DND-41 (cell line): ENCODE data around the gene OTUD7B.

Source experiments
- ATAC-seq: fragments of 200-7000 bp; cut with Tn5 transposase; 3 replicates; pipeline ENCODE4 v1.9.1; 2021; ENCODE audit warnings: low read depth; ENCODE audit not compliant: insufficient read depth
- DNase-seq: peaks from one replicate; pipeline ENCODE4 v3.0.0-alpha.2; 2020
- H2AFZ ChIP-seq: 2 replicates; pipeline ENCODE4 v1.6.0; 2012; ENCODE audit warnings: low read depth, low read length
- H3K27ac ChIP-seq: 2 replicates; pipeline ENCODE4 v1.5.1; 2012; ENCODE audit warnings: low read length, inconsistent platforms
- H3K27me3 ChIP-seq: fragments of 200-600 bp; sonication (generic); 2 replicates; pipeline ENCODE4 v1.6.0; 2012; ENCODE audit warnings: low read length, mild to moderate bottlenecking, inconsistent platforms; ENCODE audit not compliant: insufficient read depth, poor library complexity
- H3K36me3 ChIP-seq: 2 replicates; pipeline ENCODE4 v1.5.1; 2012; ENCODE audit warnings: low read length, inconsistent platforms; ENCODE audit not compliant: insufficient read depth
- H3K4me1 ChIP-seq: 2 replicates; pipeline ENCODE4 v1.5.1; 2012; ENCODE audit warnings: mild to moderate bottlenecking, low read length; ENCODE audit not compliant: insufficient read depth
- H3K4me2 ChIP-seq: 2 replicates; pipeline ENCODE4 v1.6.0; 2012; ENCODE audit warnings: mild to moderate bottlenecking, moderate library complexity, low read length, inconsistent platforms; ENCODE audit not compliant: insufficient read depth
- H3K4me3 ChIP-seq, 2 experiments: fragments of 200-600 bp in 1 of 2; shearing (Covaris generic) in 1 of 2; 2 replicates each; pipeline ENCODE4 v1.5.1; 2012 to 2016; ENCODE audit warnings: inconsistent platforms in 2 of 2, low read length in 2 of 2, mild to moderate bottlenecking in 2 of 2, low read depth in 1 of 2, moderate library complexity in 1 of 2
- H3K79me2 ChIP-seq: 2 replicates; pipeline ENCODE4 v1.6.0; 2012; ENCODE audit warnings: low read length, inconsistent platforms; ENCODE audit not compliant: insufficient read depth
- H3K9ac ChIP-seq: 2 replicates; pipeline ENCODE4 v1.6.0; 2012; ENCODE audit warnings: low read depth, mild to moderate bottlenecking, inconsistent platforms, low read length, moderate library complexity
- H3K9me3 ChIP-seq: 2 replicates; pipeline ENCODE4 v1.5.1; 2012; ENCODE audit warnings: low read length, moderate library complexity, mild to moderate bottlenecking, inconsistent platforms; ENCODE audit not compliant: insufficient read depth, severe bottlenecking
- H4K20me1 ChIP-seq: 2 replicates; pipeline ENCODE4 v1.6.0; 2012; ENCODE audit warnings: low read length; ENCODE audit not compliant: insufficient read depth
- EZH2 ChIP-seq: IDR thresholded peaks from 3 replicates; pipeline ENCODE4 v1.6.1; 2012; ENCODE audit warnings: borderline replicate concordance, low read depth, mild to moderate bottlenecking, moderate library complexity, low read length, inconsistent platforms; ENCODE audit not compliant: severe bottlenecking
- TF ChIP-seq, protein P1 (sequence below): IDR thresholded peaks from 2 replicates; pipeline ENCODE4 v1.5.1; 2012; ENCODE audit warnings: borderline replicate concordance, low read length, moderate library complexity, mild to moderate bottlenecking; ENCODE audit not compliant: poor library complexity, severe bottlenecking; ENCODE audit errors: extremely low read depth

The OTUD7B gene

DNA sequence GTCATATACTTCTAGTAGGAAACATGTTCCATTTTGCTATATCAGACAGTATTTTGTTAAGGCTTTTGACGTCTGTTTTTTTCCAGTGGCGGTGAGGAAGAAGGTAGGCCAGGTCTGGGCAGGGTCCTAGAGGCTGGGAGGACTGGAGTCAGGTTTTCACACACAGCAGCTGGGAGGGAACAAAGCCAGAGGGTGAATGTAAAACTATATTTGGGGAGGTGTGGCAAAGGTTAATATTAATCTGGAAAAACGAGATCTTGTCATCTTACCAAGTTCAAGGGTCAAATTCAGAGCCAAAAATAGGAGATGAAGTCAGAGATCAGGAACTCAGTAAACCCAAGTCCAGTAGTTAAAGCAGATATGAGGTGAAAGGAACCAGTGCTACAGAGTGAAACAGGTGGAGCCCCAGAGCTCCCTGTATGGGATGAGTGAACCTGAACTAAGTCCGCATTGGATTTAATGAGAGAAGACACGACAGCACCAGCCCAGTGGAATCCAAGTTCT is 10.7 kb upstream of the OTUD7B start:
- Histone ChIP-seq H3K27me3 (no peaks in the 10 kb centered on the region), H3K4me3 (no peak overlapping the region), H3K36me3 (no peaks in the 10 kb centered on the region), H3K4me1 (no peaks in the 10 kb centered on the region), H3K9ac (no peak overlapping the region), H4K20me1 (no peaks in the 10 kb centered on the region), H3K27ac (no peak overlapping the region), H3K9me3 (no peaks in the 10 kb centered on the region), H2AFZ (no peak overlapping the region), H3K4me2 (no peak overlapping the region), H3K79me2 (no peaks in the 10 kb centered on the region)
- TF ChIP-seq, protein P1, sequence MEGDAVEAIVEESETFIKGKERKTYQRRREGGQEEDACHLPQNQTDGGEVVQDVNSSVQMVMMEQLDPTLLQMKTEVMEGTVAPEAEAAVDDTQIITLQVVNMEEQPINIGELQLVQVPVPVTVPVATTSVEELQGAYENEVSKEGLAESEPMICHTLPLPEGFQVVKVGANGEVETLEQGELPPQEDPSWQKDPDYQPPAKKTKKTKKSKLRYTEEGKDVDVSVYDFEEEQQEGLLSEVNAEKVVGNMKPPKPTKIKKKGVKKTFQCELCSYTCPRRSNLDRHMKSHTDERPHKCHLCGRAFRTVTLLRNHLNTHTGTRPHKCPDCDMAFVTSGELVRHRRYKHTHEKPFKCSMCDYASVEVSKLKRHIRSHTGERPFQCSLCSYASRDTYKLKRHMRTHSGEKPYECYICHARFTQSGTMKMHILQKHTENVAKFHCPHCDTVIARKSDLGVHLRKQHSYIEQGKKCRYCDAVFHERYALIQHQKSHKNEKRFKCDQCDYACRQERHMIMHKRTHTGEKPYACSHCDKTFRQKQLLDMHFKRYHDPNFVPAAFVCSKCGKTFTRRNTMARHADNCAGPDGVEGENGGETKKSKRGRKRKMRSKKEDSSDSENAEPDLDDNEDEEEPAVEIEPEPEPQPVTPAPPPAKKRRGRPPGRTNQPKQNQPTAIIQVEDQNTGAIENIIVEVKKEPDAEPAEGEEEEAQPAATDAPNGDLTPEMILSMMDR = no peak
- no peak for TF ChIP-seq EZH2
- DNase-seq = no peak
- ATAC-seq = no peak

DNA sequence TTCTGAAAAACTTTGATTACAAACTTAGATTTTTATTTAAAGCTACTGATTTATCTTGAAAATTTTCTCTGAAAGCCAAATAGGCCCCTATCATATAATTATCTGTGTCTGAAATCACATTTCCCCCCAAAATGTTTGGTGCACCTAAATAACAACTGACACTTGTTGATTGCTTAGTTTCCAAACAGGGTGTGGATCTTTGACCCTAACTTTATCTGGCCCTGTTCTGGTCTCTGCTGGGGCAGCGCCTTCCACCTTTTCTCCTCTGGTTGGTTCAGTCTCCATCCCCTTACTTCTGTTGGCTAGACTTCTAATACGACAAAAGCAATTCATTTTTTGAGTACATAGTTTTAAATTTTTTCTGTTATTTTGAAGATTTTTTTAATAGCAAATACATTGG is 10.2 kb upstream of the OTUD7B start:
- no peaks in the 10 kb centered on the region for H3K9me3 ChIP-seq
- ATAC-seq (no peak), DNase-seq (no peak)
- H3K27me3 ChIP-seq = no peaks in the 10 kb centered on the region
- H3K36me3 ChIP-seq = no peaks in the 10 kb centered on the region
- TF ChIP-seq, protein P1 = no peak
- no peak for TF ChIP-seq EZH2
- no peak overlapping the region for H3K4me2 ChIP-seq
- no peak overlapping the region for H2AFZ ChIP-seq
- no peaks in the 10 kb centered on the region for H4K20me1 ChIP-seq
- no peaks in the 10 kb centered on the region for H3K4me1 ChIP-seq
- no peak overlapping the region for H3K4me3 ChIP-seq
- H3K9ac ChIP-seq = no peak overlapping the region
- H3K27ac ChIP-seq = no peak overlapping the region
- no peaks in the 10 kb centered on the region for H3K79me2 ChIP-seq

DNA sequence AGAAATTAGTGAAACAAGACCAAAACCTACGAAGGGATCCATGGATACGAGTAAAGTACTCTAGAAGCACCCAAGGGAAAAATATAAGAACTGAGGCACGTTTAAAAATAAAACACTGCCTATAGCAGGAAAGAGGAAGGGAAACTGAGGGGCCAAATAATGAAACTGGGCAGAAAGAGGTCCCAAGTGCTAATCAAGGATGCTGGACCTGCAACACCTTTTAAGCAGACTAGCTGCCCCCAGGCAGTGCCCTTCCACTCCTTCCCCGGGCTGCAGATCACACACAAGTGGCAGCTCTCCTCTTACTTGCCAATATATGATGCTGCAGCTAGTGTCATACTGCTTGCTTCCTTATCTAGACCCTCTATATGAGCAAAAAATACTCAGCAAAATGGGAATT is 7.6 kb upstream of the OTUD7B start:
- H3K27ac ChIP-seq = no peak overlapping the region
- H3K27me3 ChIP-seq = no peaks in the 10 kb centered on the region
- H2AFZ ChIP-seq = no peak overlapping the region
- no peaks in the 10 kb centered on the region for H3K9me3 ChIP-seq
- H4K20me1 ChIP-seq = no peaks in the 10 kb centered on the region
- H3K4me1 ChIP-seq = no peaks in the 10 kb centered on the region
- H3K9ac ChIP-seq = no peak overlapping the region
- H3K4me2 ChIP-seq = no peak overlapping the region
- TF ChIP-seq, protein P1 = no peak
- no peak for TF ChIP-seq EZH2
- H3K79me2 ChIP-seq = no peaks in the 10 kb centered on the region
- H3K4me3 ChIP-seq = no peak overlapping the region
- DNase-seq = no peak
- H3K36me3 ChIP-seq = no peaks in the 10 kb centered on the region
- ATAC-seq = no peak

DNA sequence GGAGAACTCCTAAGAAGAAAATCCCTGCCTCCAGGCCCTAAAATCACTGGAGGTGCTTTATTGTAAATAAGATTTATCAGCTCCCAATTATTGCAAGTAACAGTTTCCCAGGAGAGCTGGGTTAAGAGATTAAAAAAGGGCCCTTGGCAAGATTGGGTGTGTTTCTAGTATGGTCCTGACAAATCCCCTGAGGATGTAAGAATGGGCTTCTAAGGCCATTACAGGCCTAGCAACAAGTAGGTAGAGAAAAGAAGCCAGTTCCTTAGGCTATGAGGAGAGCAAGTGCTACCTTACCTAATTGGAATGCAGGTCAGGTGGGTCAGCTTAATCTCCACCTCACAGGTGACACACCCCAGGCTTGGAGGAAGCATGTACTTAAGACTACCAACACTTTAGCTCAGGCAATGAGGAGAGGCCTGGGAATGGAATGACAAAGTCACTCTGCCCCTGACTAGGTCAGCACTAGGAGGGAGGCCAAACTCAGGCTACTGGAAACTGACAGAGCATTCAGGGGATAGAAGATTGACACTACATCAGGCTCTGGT is 6.8 kb upstream of the OTUD7B start:
- TF ChIP-seq EZH2 = no peak
- TF ChIP-seq, protein P1 = no peak
- Histone ChIP-seq H3K27me3 (no peaks in the 10 kb centered on the region), H3K27ac (no peak overlapping the region), H2AFZ (no peak overlapping the region), H4K20me1 (no peaks in the 10 kb centered on the region), H3K4me1 (no peaks in the 10 kb centered on the region), H3K9ac (no peak overlapping the region), H3K4me2 (no peak overlapping the region), H3K9me3 (no peaks in the 10 kb centered on the region), H3K4me3 (no peak overlapping the region), H3K36me3 (no peaks in the 10 kb centered on the region), H3K79me2 (no peaks in the 10 kb centered on the region)
- DNase-seq (no peak), ATAC-seq (no peak)
